IMR-90 (cell line): Measurements from ENCODE around the gene TMEFF1. TPM values are rescaled to one million over a fixed set of nuclear protein-coding genes. Genes with fewer than 3 reads are reported as not detected.

ENCODE experiments used
- ATAC-seq: fragments of 200-7000 bp; cut with Tn5 transposase; 2 replicates; pipeline ENCODE4 v1.9.1; 2020; ENCODE audit warnings: low read depth, mild to moderate bottlenecking, moderate library complexity
- BruUV-seq: library from RNA; stranded (reverse); fragments of 400-500 nt; replicated peaks from 2 replicates; lab custom pipeline; 2021; lab: Mats Ljungman, UMichigan
- CTCF ChIA-PET: fragments of 300-600 bp; formaldehyde crosslinking; extraction: SDS; loops from one replicate; lab custom pipeline; 2021; ENCODE audit warnings: antibody characterized with exemption; lab: Yijun Ruan, JAX
- POLR2A ChIA-PET: fragments of 300-600 bp; sonication (Branson Sonifier 250); formaldehyde crosslinking; loops from one replicate; lab custom pipeline; 2022; ENCODE audit warnings: antibody characterized with exemption; ENCODE audit not compliant: unreplicated experiment; lab: Charles Lee
- DNase-seq: peaks from one replicate; pipeline ENCODE4 v3.0.0; 2013
- H2AFZ ChIP-seq: replicated peaks from 2 replicates; pipeline ENCODE3; 2013; ENCODE audit warnings: low read length, mild to moderate bottlenecking; ENCODE audit not compliant: poor library complexity
- H2AK5ac ChIP-seq: 2 replicates; pipeline ENCODE4 v1.6.1; 2013; ENCODE audit warnings: low read depth, low read length, inconsistent platforms
- H2AK9ac ChIP-seq: replicated peaks from 2 replicates; pipeline ENCODE3; 2013; ENCODE audit warnings: mild to moderate bottlenecking, low read depth, low read length, moderate library complexity; ENCODE audit not compliant: poor library complexity
- H2BK120ac ChIP-seq: 2 replicates; pipeline ENCODE4 v1.6.1; 2013; ENCODE audit warnings: low read depth, low read length, inconsistent platforms
- H2BK15ac ChIP-seq: 3 replicates; pipeline ENCODE4 v1.6.1; 2013; ENCODE audit warnings: low read depth, low read length, inconsistent platforms
- H2BK20ac ChIP-seq: 2 replicates; pipeline ENCODE4 v1.6.1; 2013; ENCODE audit warnings: low read depth, mild to moderate bottlenecking, inconsistent platforms, low read length, moderate library complexity
- H2BK5ac ChIP-seq: 2 replicates; pipeline ENCODE4 v1.6.1; 2013; ENCODE audit warnings: mild to moderate bottlenecking, low read depth, low read length, inconsistent platforms; ENCODE audit not compliant: poor library complexity, severe bottlenecking
- H3K14ac ChIP-seq: replicated peaks from 2 replicates; pipeline ENCODE4 v1.6.1; 2013; ENCODE audit warnings: low read depth, low read length, inconsistent platforms
- H3K18ac ChIP-seq: 2 replicates; pipeline ENCODE4 v1.6.1; 2013; ENCODE audit warnings: low read depth, low read length, control low read depth
- H3K23ac ChIP-seq: 2 replicates; pipeline ENCODE4 v1.6.1; 2013; ENCODE audit warnings: low read depth, low read length, inconsistent platforms
- H3K27ac ChIP-seq: 2 replicates; pipeline ENCODE4 v1.5.1; 2013; ENCODE audit warnings: mild to moderate bottlenecking, control low read depth, low read length; ENCODE audit not compliant: insufficient read depth
- H3K27me3 ChIP-seq: 2 replicates; pipeline ENCODE4 v1.6.1; 2013; ENCODE audit warnings: low read length; ENCODE audit not compliant: control insufficient read depth, insufficient read depth
- H3K36me3 ChIP-seq: 2 replicates; pipeline ENCODE4 v1.6.1; 2013; ENCODE audit warnings: low read length, mixed read lengths; ENCODE audit not compliant: control insufficient read depth, insufficient read depth
- H3K4ac ChIP-seq: 2 replicates; pipeline ENCODE4 v1.6.1; 2013; ENCODE audit warnings: low read depth, low read length, inconsistent platforms
- H3K4me1 ChIP-seq: 2 replicates; pipeline ENCODE4 v1.6.1; 2013; ENCODE audit warnings: low read length, mixed read lengths; ENCODE audit not compliant: control insufficient read depth, insufficient read depth
- H3K4me2 ChIP-seq: 2 replicates; pipeline ENCODE4 v1.6.1; 2013; ENCODE audit warnings: low read depth, mild to moderate bottlenecking, control low read depth, low read length, moderate library complexity
- H3K4me3 ChIP-seq: 2 replicates; pipeline ENCODE4 v1.5.1; 2013; ENCODE audit warnings: low read depth, mild to moderate bottlenecking, control low read depth, low read length, moderate library complexity; ENCODE audit not compliant: insufficient read depth
- H3K56ac ChIP-seq: 2 replicates; pipeline ENCODE4 v1.6.1; 2013; ENCODE audit warnings: low read length, inconsistent platforms; ENCODE audit not compliant: insufficient read depth; ENCODE audit errors: extremely low read depth
- H3K79me1 ChIP-seq, 2 experiments: 2 replicates each; pipeline ENCODE4 v1.6.1; 2013; ENCODE audit warnings: low read length in 2 of 2, inconsistent platforms in 1 of 2, low read depth in 1 of 2
- H3K9ac ChIP-seq: 2 replicates; pipeline ENCODE4 v1.6.1; 2013; ENCODE audit warnings: low read depth, low read length, control low read depth
- H3K9me1 ChIP-seq: 2 replicates; pipeline ENCODE4 v1.6.1; 2013; ENCODE audit warnings: low read length, inconsistent platforms; ENCODE audit not compliant: insufficient read depth
- H3K9me3 ChIP-seq: 2 replicates; pipeline ENCODE4 v1.6.1; 2013; ENCODE audit warnings: low read length; ENCODE audit not compliant: control insufficient read depth, insufficient read depth
- H4K20me1 ChIP-seq: 2 replicates; pipeline ENCODE4 v1.6.1; 2013; ENCODE audit warnings: low read length, inconsistent platforms; ENCODE audit not compliant: insufficient read depth
- H4K5ac ChIP-seq: 2 replicates; pipeline ENCODE4 v1.6.1; 2013; ENCODE audit warnings: mild to moderate bottlenecking, low read depth, low read length, control low read depth
- H4K8ac ChIP-seq, 2 experiments: 2 replicates each; pipeline ENCODE4 v1.6.1; 2013; ENCODE audit warnings: low read depth in 2 of 2, low read length in 2 of 2, control low read depth in 1 of 2, inconsistent platforms in 1 of 2
- H4K91ac ChIP-seq: 2 replicates; pipeline ENCODE4 v1.6.1; 2013; ENCODE audit warnings: low read depth, low read length, inconsistent platforms; ENCODE audit not compliant: insufficient read depth
- BHLHE40 ChIP-seq: fragments of 150-350 bp; IDR thresholded peaks from 2 replicates; pipeline ENCODE4 v1.6.1; 2016; ENCODE audit warnings: mild to moderate bottlenecking, low read depth, low read length
- MAZ ChIP-seq: IDR thresholded peaks from 2 replicates; pipeline ENCODE4 v1.6.1; 2012; ENCODE audit warnings: low read depth, mild to moderate bottlenecking, low read length, improper control_type of control experiment, moderate library complexity, borderline replicate concordance
- POLR2A ChIP-seq: IDR thresholded peaks from 2 replicates; pipeline ENCODE4 v1.6.1; 2012; ENCODE audit warnings: mild to moderate bottlenecking, low read depth, low read length
- RAD21 ChIP-seq: IDR thresholded peaks from 2 replicates; pipeline ENCODE4 v1.6.1; 2012; ENCODE audit warnings: low read length, improper control_type of control experiment
- RCOR1 ChIP-seq: IDR thresholded peaks from 2 replicates; pipeline ENCODE4 v1.6.1; 2012; ENCODE audit warnings: mild to moderate bottlenecking, low read length, improper control_type of control experiment; ENCODE audit not compliant: insufficient replicate concordance
- SMC3 ChIP-seq: fragments of 150-350 bp; IDR thresholded peaks from 2 replicates; pipeline ENCODE4 v1.6.1; 2016; ENCODE audit warnings: low read depth, mild to moderate bottlenecking, antibody characterized with exemption, low read length, moderate library complexity
- WGBS, 2 experiments: methylation state at CpG; one replicate each; pipeline versions ENCODE4 v1.1.5 to v1.1.7; 2013; ENCODE audit warnings: missing lambda C conversion rate in 2 of 2; ENCODE audit not compliant: insufficient read length in 1 of 2; ENCODE audit errors: extremely low coverage in 2 of 2; 5-methylcytosine and 5-hydroxymethylcytosine counted together
- dilution Hi-C: fragments of 300-500 bp; cut with HindIII; formaldehyde crosslinking; loops from one replicate; pipeline ENCODE4 v1.14.3; 2018; ENCODE audit warnings: low sequenced_read_pairs; ENCODE audit not compliant: unreplicated experiment
- in situ Hi-C: fragments of 300-500 bp; cut with MboI; formaldehyde crosslinking; loops from 3 replicates; pipeline ENCODE4 v1.14.3; 2019; ENCODE audit warnings: low sequenced_read_pairs, inconsistent platforms, mixed read lengths
- intact Hi-C: fragments of 100-400 bp; cut with micrococcal nuclease; formaldehyde crosslinking; loops from 2 replicates; pipeline ENCODE4 v1.10.0; 2022
- polyA plus RNA-seq, 3 experiments: library from polyadenylated mRNA; depleted of rRNA; stranded (reverse); fragments of >200 nt; gene quantifications; 2 replicates each; pipeline ENCODE4 v1.2.3, GENCODE V29; 2012; ENCODE audit warnings: low replicate concordance in 1 of 3
- total RNA-seq: library from RNA; depleted of rRNA; stranded (reverse); fragments of >200 nt; gene quantifications from 2 replicates; pipeline ENCODE4 v1.2.3, GENCODE V29; 2012
- TF ChIP-seq, protein P1 (sequence below): fragments of 150-350 bp; IDR thresholded peaks from 2 replicates; pipeline ENCODE4 v1.6.1; 2017; ENCODE audit warnings: mild to moderate bottlenecking, antibody characterized with exemption, low read length, low read depth
- TF ChIP-seq, protein P2 (sequence below): conservative IDR thresholded peaks from 2 replicates; pipeline ENCODE4 v1.5.1; 2012; ENCODE audit warnings: mild to moderate bottlenecking, low read depth, low read length, improper control_type of control experiment

TMEFF1 gene
- total and polyA plus RNA-seq, 2 of the 4 experiments (the other 2 are of a cell fraction): 0.62 to 0.90 TPM

DNA sequence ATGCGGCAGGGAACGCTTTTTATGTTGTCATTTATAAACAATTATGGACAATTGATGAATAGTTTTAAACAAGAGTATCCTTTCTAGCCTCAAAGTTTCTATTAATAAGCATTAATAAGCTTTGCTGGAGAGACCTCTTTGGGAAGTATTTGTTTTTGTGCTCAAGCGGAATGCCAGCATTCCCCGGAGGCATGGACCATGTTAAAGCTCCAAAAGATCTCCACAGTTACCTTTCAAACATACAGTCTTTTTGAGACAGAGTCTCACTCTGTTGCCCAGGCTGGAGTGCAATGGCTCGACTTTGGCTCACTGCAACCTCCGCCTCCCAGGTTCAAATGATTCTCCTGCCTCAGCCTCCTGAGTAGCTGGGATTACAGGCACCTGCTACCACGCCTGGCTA lies 36.4 kb upstream of the TMEFF1 start:
- Histone ChIP-seq H2BK5ac (no peak overlapping the region), H2AFZ (no peak overlapping the region), H3K79me1 (peaks cover 5 to 67% of the 10 kb centered on the region in 2 experiments; a peak in 3 of 4 replicates), H3K23ac (no peak overlapping the region), H2AK9ac (no peak overlapping the region), H3K9me3 (no peaks in the 10 kb centered on the region), H3K56ac (no peak overlapping the region), H4K8ac (no peak overlapping the region), H4K5ac (no peak overlapping the region), H3K9ac (no peak overlapping the region), H3K18ac (no peak overlapping the region), H2BK120ac (no peak overlapping the region), H3K27me3 (no peaks in the 10 kb centered on the region), H3K4me3 (no peak overlapping the region), H3K9me1 (peaks cover 35% of the 10 kb centered on the region), H3K4me1 (peaks cover 7% of the 10 kb centered on the region), H3K14ac (no peak overlapping the region), H2AK5ac (no peak overlapping the region), H4K91ac (no peak overlapping the region), H2BK20ac (no peak overlapping the region), H4K20me1 (peaks cover 98% of the 10 kb centered on the region), H3K27ac (no peak overlapping the region), H2BK15ac (no peak overlapping the region), H3K36me3 (peaks cover 4% of the 10 kb centered on the region; the same call in 1 of the 2 replicates), H3K4me2 (no peak overlapping the region), H3K4ac (no peak overlapping the region)
- BruUV-seq: no TSS peak
- DNase-seq (no peak), ATAC-seq (no peak)
- TF ChIP-seq RCOR1 (no peak), MAZ (no peak), POLR2A (no peak), RAD21 (no peak), BHLHE40 (no peak), SMC3 (no peak)
- TF ChIP-seq, protein P1, sequence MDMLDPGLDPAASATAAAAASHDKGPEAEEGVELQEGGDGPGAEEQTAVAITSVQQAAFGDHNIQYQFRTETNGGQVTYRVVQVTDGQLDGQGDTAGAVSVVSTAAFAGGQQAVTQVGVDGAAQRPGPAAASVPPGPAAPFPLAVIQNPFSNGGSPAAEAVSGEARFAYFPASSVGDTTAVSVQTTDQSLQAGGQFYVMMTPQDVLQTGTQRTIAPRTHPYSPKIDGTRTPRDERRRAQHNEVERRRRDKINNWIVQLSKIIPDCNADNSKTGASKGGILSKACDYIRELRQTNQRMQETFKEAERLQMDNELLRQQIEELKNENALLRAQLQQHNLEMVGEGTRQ: no peak
- TF ChIP-seq, protein P2, sequence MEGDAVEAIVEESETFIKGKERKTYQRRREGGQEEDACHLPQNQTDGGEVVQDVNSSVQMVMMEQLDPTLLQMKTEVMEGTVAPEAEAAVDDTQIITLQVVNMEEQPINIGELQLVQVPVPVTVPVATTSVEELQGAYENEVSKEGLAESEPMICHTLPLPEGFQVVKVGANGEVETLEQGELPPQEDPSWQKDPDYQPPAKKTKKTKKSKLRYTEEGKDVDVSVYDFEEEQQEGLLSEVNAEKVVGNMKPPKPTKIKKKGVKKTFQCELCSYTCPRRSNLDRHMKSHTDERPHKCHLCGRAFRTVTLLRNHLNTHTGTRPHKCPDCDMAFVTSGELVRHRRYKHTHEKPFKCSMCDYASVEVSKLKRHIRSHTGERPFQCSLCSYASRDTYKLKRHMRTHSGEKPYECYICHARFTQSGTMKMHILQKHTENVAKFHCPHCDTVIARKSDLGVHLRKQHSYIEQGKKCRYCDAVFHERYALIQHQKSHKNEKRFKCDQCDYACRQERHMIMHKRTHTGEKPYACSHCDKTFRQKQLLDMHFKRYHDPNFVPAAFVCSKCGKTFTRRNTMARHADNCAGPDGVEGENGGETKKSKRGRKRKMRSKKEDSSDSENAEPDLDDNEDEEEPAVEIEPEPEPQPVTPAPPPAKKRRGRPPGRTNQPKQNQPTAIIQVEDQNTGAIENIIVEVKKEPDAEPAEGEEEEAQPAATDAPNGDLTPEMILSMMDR: no peak
- in situ Hi-C loops (no loop called here), intact Hi-C loops (no loop called here), dilution Hi-C loops (no loop called here)
- WGBS, 2 experiments: no CpG with 5 or more reads among the region's 7 CpGs
- CTCF ChIA-PET: interaction anchor here (1.1 kb wide), 1 partner anchor 56 kb away, joined by 4 read pairs; no protein-coding TSS in a partner anchor
- POLR2A ChIA-PET: no interaction called here
